ENCODE measurements around the gene CLSTN2. TPM values are rescaled to one million over a fixed set of nuclear protein-coding genes. Genes with fewer than 3 reads are reported as not detected.

CLSTN2 gene
- total and polyA plus RNA-seq, 4 donors, result 20.7 to 44.5 (median 22.7) TPM

DNA sequence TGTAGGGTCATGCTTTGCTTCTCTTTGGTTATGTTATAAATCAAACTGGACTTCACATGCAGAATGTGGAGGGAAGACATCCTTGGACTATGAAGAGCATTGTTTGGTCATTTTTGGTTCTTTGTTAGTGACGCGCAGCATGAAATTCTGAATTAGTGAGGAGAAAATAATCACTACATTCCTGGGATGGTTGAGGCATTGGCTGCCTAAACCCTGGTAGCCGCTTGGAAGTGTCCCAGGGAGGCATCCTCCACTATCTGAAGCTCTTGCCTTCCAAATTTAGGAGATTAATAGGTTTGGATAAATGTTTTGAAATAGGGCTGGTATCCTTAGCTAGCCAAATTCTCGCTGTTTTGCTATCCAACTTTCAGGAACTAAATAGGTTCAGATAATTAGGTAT, 96.2 kb downstream of the CLSTN2 start:
- peak in 2 of 6 donors; percentile 32 to 38 for DNase-seq (ENCODE audit: low read depth in 4 of 6, low spot score in 6 of 6)
- Histone ChIP-seq H3K4me1 (ENCODE audit: control insufficient read depth, insufficient read depth, low read length) (no peaks in the 10 kb centered on the region), H3K36me3 (ENCODE audit: control insufficient read depth, insufficient read depth, low read length) (no peaks in the 10 kb centered on the region), H3K27me3 (ENCODE audit: control insufficient read depth, insufficient read depth, low read length) (no peaks in the 10 kb centered on the region), H3K9me3 (ENCODE audit: control insufficient read depth, insufficient read depth, low read length) (no peaks in the 10 kb centered on the region), H3K27ac (ENCODE audit: low read depth, low read length) (no peak overlapping the region), H3K4me3 (ENCODE audit: low read depth, low read length) (no peak overlapping the region)
- WGBS (ENCODE audit: insufficient coverage), result 58% methylated on average over 2 of the region's 4 CpGs

DNA sequence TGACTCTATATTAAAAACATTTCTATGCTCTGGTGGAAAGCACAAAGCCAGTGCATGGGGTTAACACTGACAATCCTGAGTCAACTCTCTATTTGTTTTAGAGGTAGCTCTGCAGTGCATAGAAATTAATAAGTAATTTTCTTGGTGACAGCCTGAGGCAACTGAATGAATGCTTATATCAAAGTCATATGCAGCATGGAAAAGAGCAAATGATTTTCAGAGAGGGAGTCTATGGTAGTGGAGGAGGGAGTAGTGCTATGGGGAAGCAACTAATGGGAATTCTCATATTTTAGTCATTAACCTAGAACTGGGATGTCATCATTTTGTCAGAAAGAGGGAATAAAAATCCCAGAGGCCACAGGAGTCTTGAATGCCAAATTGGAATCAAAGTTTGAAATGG, 99.1 kb downstream of the CLSTN2 start:
- DNase-seq (ENCODE audit: low read depth in 4 of 6, low spot score in 6 of 6), result no peak
- H3K36me3 ChIP-seq (ENCODE audit: control insufficient read depth, insufficient read depth, low read length), result no peaks in the 10 kb centered on the region
- no peaks in the 10 kb centered on the region for H3K27me3 ChIP-seq (ENCODE audit: control insufficient read depth, insufficient read depth, low read length)
- no peaks in the 10 kb centered on the region for H3K9me3 ChIP-seq (ENCODE audit: control insufficient read depth, insufficient read depth, low read length)
- H3K27ac ChIP-seq (ENCODE audit: low read depth, low read length), result no peak overlapping the region
- no peaks in the 10 kb centered on the region for H3K4me1 ChIP-seq (ENCODE audit: control insufficient read depth, insufficient read depth, low read length)
- H3K4me3 ChIP-seq (ENCODE audit: low read depth, low read length), result no peak overlapping the region

DNA sequence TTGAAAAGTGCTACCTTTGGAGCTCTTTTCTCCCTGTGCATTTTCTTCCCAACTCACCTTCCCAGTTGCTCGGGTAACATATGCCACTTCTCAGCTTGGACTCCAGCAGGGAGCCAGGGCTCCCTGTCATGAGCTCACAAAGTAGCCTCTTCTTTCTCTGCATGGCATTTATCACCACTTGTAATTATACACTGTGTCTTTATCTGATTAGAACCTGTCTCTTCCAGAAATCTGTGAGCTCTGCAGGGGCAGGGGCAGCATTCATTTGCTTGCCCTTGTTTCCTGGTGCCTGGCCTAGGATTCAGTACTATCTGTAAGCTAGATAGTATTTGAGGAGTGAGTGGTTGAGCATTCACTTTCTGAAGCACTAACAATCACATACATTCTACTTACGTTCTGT, 100.9 kb downstream of the CLSTN2 start:
- Histone ChIP-seq H3K27ac (ENCODE audit: low read depth, low read length) (no peak overlapping the region), H3K27me3 (ENCODE audit: control insufficient read depth, insufficient read depth, low read length) (no peaks in the 10 kb centered on the region), H3K4me3 (ENCODE audit: low read depth, low read length) (no peak overlapping the region), H3K9me3 (ENCODE audit: control insufficient read depth, insufficient read depth, low read length) (no peaks in the 10 kb centered on the region), H3K4me1 (ENCODE audit: control insufficient read depth, insufficient read depth, low read length) (no peaks in the 10 kb centered on the region), H3K36me3 (ENCODE audit: control insufficient read depth, insufficient read depth, low read length) (no peaks in the 10 kb centered on the region)
- 15% methylated on average over 1 of the region's 2 CpGs for WGBS (ENCODE audit: insufficient coverage)
- no peak for DNase-seq (ENCODE audit: low read depth in 4 of 6, low spot score in 6 of 6)

DNA sequence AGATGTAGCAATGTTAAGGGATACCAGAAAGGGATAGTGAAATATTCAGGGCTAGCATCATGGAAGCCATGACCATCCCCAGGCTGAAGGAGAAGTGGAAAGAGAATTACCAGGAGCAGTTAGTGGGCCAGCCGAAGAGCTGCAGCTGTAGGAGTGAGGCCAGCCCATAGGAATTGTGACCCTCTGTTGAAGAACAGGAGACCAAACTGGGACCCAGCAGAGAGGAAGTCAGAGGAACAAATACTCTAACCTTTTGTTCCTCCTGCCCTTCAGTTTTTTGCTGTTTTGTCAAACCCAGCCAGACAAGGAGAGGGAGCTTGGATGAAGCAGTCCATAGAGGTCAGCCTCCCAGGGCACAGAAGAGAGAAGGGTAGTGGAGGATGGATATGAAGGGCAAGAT, 115.4 kb downstream of the CLSTN2 start:
- H3K27me3 ChIP-seq (ENCODE audit: control insufficient read depth, insufficient read depth, low read length), result no peaks in the 10 kb centered on the region
- no peak overlapping the region for H3K4me3 ChIP-seq (ENCODE audit: low read depth, low read length)
- no peak for DNase-seq (ENCODE audit: low read depth in 4 of 6, low spot score in 6 of 6)
- H3K9me3 ChIP-seq (ENCODE audit: control insufficient read depth, insufficient read depth, low read length), result no peaks in the 10 kb centered on the region
- no peak overlapping the region for H3K27ac ChIP-seq (ENCODE audit: low read depth, low read length)
- WGBS (ENCODE audit: insufficient coverage), result 80% methylated on average over 1 of the region's 1 CpG
- no peaks in the 10 kb centered on the region for H3K36me3 ChIP-seq (ENCODE audit: control insufficient read depth, insufficient read depth, low read length)
- H3K4me1 ChIP-seq (ENCODE audit: control insufficient read depth, insufficient read depth, low read length), result peaks cover 13% of the 10 kb centered on the region

DNA sequence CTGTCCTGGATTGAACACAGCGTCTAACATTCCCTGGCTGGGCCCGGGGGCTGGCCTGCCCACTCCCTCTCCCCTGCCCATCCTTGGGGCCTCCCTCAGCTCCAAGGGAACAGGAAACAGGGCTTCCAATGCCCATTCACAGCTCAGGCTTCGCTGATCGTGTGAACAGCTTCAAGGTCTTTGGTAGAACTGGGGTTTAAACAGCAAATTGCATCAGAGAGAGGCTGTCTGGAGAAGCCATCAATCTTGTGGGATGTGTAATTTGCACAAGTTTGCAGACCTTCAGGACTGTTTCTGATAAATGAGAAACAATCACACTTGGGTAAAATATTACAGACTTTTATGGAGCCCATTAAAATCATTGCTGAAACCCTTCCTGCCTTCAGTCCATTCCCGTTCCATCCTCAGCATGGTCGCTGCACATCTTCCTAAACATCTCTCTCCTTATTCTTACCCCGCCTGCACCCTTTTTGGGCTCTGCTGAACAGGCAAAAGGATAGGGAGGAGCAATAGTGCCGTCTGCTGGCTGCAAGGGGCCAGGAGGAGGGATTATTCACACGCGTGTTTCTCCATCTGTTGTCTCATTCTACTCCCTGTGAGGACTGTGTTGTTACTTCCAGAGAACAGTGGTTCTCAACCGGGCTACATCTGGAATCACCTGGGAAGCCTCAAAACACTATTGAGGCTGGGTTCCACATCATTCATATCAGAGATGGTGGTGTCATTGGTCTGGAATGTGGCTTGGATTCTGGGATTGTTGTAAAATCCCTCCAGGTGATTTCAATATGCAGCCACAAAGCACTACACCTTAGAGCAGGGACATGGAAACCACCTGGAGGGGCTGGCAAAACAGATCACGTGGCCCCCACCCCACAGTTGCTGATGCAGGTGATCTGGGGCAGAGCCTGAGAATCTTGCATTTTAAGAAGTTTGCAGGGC, 116.3 kb downstream of the CLSTN2 start:
- no peaks in the 10 kb centered on the region for H3K36me3 ChIP-seq (ENCODE audit: control insufficient read depth, insufficient read depth, low read length)
- WGBS (ENCODE audit: insufficient coverage), result 54% methylated on average over 7 of the region's 12 CpGs
- peak in 2 of 6 donors; percentile 50 to 70 for DNase-seq (ENCODE audit: low read depth in 4 of 6, low spot score in 6 of 6)
- H3K4me3 ChIP-seq (ENCODE audit: low read depth, low read length), result no peak overlapping the region
- no peak overlapping the region for H3K27ac ChIP-seq (ENCODE audit: low read depth, low read length)
- H3K9me3 ChIP-seq (ENCODE audit: control insufficient read depth, insufficient read depth, low read length), result no peaks in the 10 kb centered on the region
- peaks cover 13% of the 10 kb centered on the region for H3K4me1 ChIP-seq (ENCODE audit: control insufficient read depth, insufficient read depth, low read length)
- no peaks in the 10 kb centered on the region for H3K27me3 ChIP-seq (ENCODE audit: control insufficient read depth, insufficient read depth, low read length)

DNA sequence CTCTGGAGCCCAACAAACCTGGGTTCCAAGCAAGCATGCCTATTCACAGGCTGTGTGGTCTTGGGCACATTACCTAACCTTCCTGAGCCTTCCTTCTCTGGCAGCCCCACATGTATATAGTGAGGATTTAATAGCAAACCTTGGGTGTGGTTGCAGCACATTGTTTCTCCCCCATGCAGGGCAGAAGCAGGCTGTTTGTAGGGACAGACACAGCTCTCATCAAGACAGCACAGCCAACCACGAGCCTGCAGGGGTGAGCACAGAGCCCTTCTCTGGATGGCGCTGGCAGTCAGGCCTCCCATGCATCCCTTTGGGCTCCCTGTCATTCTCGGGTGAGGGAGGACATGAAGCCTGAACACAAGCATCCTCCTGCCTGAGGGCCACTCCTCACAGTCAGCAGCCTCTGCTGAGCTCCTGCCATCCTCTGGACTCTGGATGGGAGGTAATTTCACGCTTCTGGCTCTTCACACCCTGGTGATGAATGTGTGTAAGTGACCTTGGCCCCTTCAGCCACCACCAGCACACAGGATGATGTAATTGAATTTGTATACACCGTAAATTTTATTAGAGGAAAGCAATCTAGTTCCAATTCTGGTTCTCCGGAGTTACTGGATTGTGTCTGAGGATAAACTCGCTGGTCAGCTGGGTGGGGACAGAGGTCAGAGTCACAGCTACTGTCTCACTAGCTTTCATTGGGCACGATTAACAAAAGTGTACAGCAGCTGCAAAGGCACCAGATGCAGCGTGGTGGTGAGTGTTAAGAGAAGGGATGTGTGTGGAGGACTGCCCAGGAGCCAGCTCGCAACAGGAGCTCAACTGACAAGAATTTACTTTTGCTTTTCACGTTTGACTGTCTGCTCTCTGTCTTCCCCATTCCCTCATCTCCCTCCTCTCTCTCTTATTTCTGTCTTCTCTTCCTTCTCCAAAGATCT, 118.1 kb downstream of the CLSTN2 start:
- Histone ChIP-seq H3K36me3 (ENCODE audit: control insufficient read depth, insufficient read depth, low read length) (no peaks in the 10 kb centered on the region), H3K27ac (ENCODE audit: low read depth, low read length) (no peak overlapping the region), H3K27me3 (ENCODE audit: control insufficient read depth, insufficient read depth, low read length) (no peaks in the 10 kb centered on the region), H3K9me3 (ENCODE audit: control insufficient read depth, insufficient read depth, low read length) (no peaks in the 10 kb centered on the region), H3K4me3 (ENCODE audit: low read depth, low read length) (no peak overlapping the region), H3K4me1 (ENCODE audit: control insufficient read depth, insufficient read depth, low read length) (peaks cover 13% of the 10 kb centered on the region)
- WGBS (ENCODE audit: insufficient coverage), result 35% methylated on average over 7 of the region's 11 CpGs
- DNase-seq (ENCODE audit: low read depth in 4 of 6, low spot score in 6 of 6), result peak in 2 of 6 donors; percentile 17 to 70

DNA sequence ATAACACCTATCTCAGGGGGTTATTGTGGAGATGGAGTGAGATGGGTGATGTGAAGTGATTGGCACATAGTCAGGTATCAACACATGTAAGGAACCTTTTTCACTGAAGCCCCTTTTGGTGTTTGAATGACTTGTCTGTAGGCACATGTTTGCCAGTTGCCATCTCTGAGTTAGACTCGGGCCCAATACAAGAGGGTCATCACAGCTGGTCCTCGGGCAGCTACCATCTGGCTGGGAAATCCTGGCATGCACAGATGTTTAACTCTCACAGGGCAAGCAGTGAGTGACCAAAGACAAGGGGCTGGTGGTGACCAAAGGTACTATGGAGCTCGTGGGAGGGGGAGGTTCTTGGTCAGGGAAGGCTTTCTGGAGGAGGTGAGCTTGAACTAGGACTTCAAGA, 118.8 kb downstream of the CLSTN2 start:
- no peaks in the 10 kb centered on the region for H3K27me3 ChIP-seq (ENCODE audit: control insufficient read depth, insufficient read depth, low read length)
- H3K4me3 ChIP-seq (ENCODE audit: low read depth, low read length), result no peak overlapping the region
- H3K36me3 ChIP-seq (ENCODE audit: control insufficient read depth, insufficient read depth, low read length), result no peaks in the 10 kb centered on the region
- WGBS (ENCODE audit: insufficient coverage), result 74% methylated on average over 3 of the region's 3 CpGs
- DNase-seq (ENCODE audit: low read depth in 4 of 6, low spot score in 6 of 6), result no peak
- peaks cover 11% of the 10 kb centered on the region for H3K4me1 ChIP-seq (ENCODE audit: control insufficient read depth, insufficient read depth, low read length)
- H3K9me3 ChIP-seq (ENCODE audit: control insufficient read depth, insufficient read depth, low read length), result no peaks in the 10 kb centered on the region
- H3K27ac ChIP-seq (ENCODE audit: low read depth, low read length), result no peak overlapping the region

DNA sequence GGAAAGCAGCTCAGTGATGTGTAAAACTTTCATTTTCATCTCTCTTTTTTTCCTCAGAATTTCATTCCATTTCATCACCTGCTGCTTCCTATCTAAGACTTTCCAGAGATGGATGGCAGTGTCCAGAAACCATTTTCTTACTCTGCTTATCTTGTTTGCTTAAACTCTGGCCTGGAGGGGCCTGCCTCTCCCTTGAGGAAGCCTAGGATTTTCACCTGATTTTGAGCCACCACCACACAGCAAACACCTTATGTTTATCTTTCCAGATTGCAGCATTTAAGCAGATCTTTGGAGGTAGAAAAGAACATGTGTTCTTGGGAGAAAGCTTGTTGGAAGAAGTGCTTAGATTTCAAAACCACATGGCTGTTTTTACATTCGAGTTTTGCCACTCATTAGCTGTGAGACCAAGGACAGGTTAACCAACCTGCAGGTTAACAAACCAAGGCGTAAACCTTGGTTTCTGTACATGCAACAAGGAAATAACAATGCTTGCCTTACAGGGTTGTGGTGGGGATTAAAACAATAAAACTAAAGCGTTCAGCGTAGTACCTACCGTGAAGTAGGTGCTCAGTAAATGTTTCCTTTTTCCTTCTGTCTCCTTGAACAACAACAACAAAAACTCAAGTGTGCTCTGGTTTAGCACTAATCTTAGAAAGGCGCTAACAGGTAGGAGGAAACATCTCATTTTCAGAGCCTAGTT, 120.3 kb downstream of the CLSTN2 start:
- Histone ChIP-seq H3K27me3 (ENCODE audit: control insufficient read depth, insufficient read depth, low read length) (no peaks in the 10 kb centered on the region), H3K9me3 (ENCODE audit: control insufficient read depth, insufficient read depth, low read length) (no peaks in the 10 kb centered on the region), H3K4me3 (ENCODE audit: low read depth, low read length) (no peak overlapping the region), H3K4me1 (ENCODE audit: control insufficient read depth, insufficient read depth, low read length) (peaks cover 10% of the 10 kb centered on the region), H3K27ac (ENCODE audit: low read depth, low read length) (no peak overlapping the region), H3K36me3 (ENCODE audit: control insufficient read depth, insufficient read depth, low read length) (no peaks in the 10 kb centered on the region)
- WGBS (ENCODE audit: insufficient coverage), result 83% methylated on average over 3 of the region's 6 CpGs
- no peak for DNase-seq (ENCODE audit: low read depth in 4 of 6, low spot score in 6 of 6)

DNA sequence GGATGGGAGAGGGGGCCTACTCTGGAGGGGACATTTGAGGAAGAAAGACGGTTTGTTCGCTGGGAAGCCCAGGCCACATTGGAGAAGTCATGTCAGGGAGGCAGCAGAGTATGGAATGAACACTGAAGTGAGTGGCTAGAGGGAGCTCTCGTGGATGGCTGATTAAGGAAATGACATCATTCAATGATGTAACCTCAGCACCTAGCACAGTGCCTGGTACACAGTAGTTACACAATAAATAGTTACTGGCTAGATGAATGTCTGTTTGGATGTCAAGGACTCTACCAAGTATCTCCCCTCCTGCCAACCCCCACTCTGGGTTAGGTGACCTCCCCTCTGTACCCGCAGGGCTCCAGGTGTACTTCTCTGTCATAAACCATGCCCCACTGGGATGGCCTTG, 121.1 kb downstream of the CLSTN2 start:
- no peak for DNase-seq (ENCODE audit: low read depth in 4 of 6, low spot score in 6 of 6)
- no peaks in the 10 kb centered on the region for H3K9me3 ChIP-seq (ENCODE audit: control insufficient read depth, insufficient read depth, low read length)
- H3K36me3 ChIP-seq (ENCODE audit: control insufficient read depth, insufficient read depth, low read length), result no peaks in the 10 kb centered on the region
- no peak overlapping the region for H3K4me3 ChIP-seq (ENCODE audit: low read depth, low read length)
- no peak overlapping the region for H3K27ac ChIP-seq (ENCODE audit: low read depth, low read length)
- H3K4me1 ChIP-seq (ENCODE audit: control insufficient read depth, insufficient read depth, low read length), result peaks cover 7% of the 10 kb centered on the region
- WGBS (ENCODE audit: insufficient coverage), result 100% methylated on average over 1 of the region's 4 CpGs
- no peaks in the 10 kb centered on the region for H3K27me3 ChIP-seq (ENCODE audit: control insufficient read depth, insufficient read depth, low read length)

Data from spinal cord (tissue), 10 donors.